Neural progenitor cell (in vitro differentiated cells): ENCODE measurements around the gene VSTM4. TPM values are rescaled to one million over a fixed set of nuclear protein-coding genes. Genes with fewer than 3 reads are reported as not detected.

Experiments
- DNase-seq: peaks from one replicate; pipeline ENCODE4 v3.0.0-alpha.2; 2016; ENCODE audit warnings: low spot score
- H2AFZ ChIP-seq: fragments of 200-600 bp; sonication (generic); replicated peaks from 2 replicates; pipeline ENCODE4 v1.6.1; 2016; ENCODE audit warnings: antibody characterized with exemption
- H3F3A ChIP-seq: fragments of 200-600 bp; sonication (generic); 2 replicates; pipeline ENCODE4 v1.6.1; 2016; ENCODE audit warnings: antibody characterized with exemption, low read depth
- H3K27ac ChIP-seq: fragments of 200-600 bp; sonication (generic); 2 replicates; pipeline ENCODE4 v1.5.1; 2016; ENCODE audit warnings: mild to moderate bottlenecking
- H3K27me3 ChIP-seq: fragments of 200-600 bp; sonication (generic); 2 replicates; pipeline ENCODE4 v1.6.1; 2016; ENCODE audit warnings: mild to moderate bottlenecking, moderate library complexity
- H3K36me3 ChIP-seq: fragments of 200-600 bp; sonication (generic); 2 replicates; pipeline ENCODE4 v1.5.1; 2016
- H3K4me1 ChIP-seq: fragments of 200-600 bp; sonication (generic); 2 replicates; pipeline ENCODE4 v1.6.1; 2016; ENCODE audit warnings: mixed run types
- H3K4me2 ChIP-seq: fragments of 200-600 bp; sonication (generic); 2 replicates; pipeline ENCODE4 v1.6.1; 2016
- H3K4me3 ChIP-seq: fragments of 200-600 bp; sonication (generic); 2 replicates; pipeline ENCODE4 v1.5.1; 2016
- H3K79me2 ChIP-seq: fragments of 200-600 bp; sonication (generic); 2 replicates; pipeline ENCODE4 v1.6.1; 2016; ENCODE audit warnings: low read depth
- H3K9ac ChIP-seq: fragments of 200-600 bp; sonication (generic); 2 replicates; pipeline ENCODE4 v1.6.1; 2016
- H3K9me3 ChIP-seq: fragments of 200-600 bp; sonication (generic); 2 replicates; pipeline ENCODE4 v1.5.1; 2016; ENCODE audit warnings: low read depth
- H4K20me1 ChIP-seq: fragments of 200-600 bp; sonication (generic); 2 replicates; pipeline ENCODE4 v1.6.1; 2016; ENCODE audit warnings: low read depth
- H3K27ac Mint-ChIP-seq: 3 replicates; pipeline ENCODE4 v1.8.0; 2021; ENCODE audit warnings: mixed read lengths
- H3K27me3 Mint-ChIP-seq: 2 replicates; pipeline ENCODE4 v1.8.0; 2022; ENCODE audit warnings: low read depth, mild to moderate bottlenecking, inconsistent platforms, moderate library complexity, mixed read lengths; ENCODE audit not compliant: insufficient read depth
- H3K36me3 Mint-ChIP-seq: 3 replicates; pipeline ENCODE4 v1.8.0; 2021; ENCODE audit warnings: mixed read lengths
- H3K4me1 Mint-ChIP-seq: 3 replicates; pipeline ENCODE4 v1.8.0; 2021; ENCODE audit warnings: mixed read lengths
- H3K4me3 Mint-ChIP-seq: 3 replicates; pipeline ENCODE4 v1.8.0; 2021; ENCODE audit warnings: mild to moderate bottlenecking, moderate library complexity, mixed read lengths
- H3K9me3 Mint-ChIP-seq: 3 replicates; pipeline ENCODE4 v1.8.0; 2020; ENCODE audit warnings: mixed read lengths
- CTCF ChIP-seq: fragments of 200-600 bp; sonication (generic); IDR thresholded peaks from 2 replicates; pipeline ENCODE4 v1.5.1; 2017; ENCODE audit warnings: antibody characterized with exemption, mild to moderate bottlenecking
- EZH2 ChIP-seq: fragments of 200-600 bp; sonication (generic); IDR thresholded peaks from 2 replicates; pipeline ENCODE4 v1.6.1; 2017; ENCODE audit warnings: antibody characterized with exemption, mild to moderate bottlenecking, moderate library complexity
- EZH2phosphoT487 ChIP-seq: fragments of 200-600 bp; sonication (generic); IDR thresholded peaks from 2 replicates; pipeline ENCODE4 v1.6.1; 2017; ENCODE audit warnings: antibody characterized with exemption
- microRNA-seq: library from miRNA; unstranded; fragments of <30 nt; microRNA quantifications from one replicate; pipeline ENCODE4, GENCODE V29; 2016
- small RNA-seq: library from RNA; depleted of rRNA; stranded (forward); fragments of <200 nt; gene quantifications from one replicate; pipeline ENCODE3, GENCODE V24; 2015
- total RNA-seq: library from RNA; depleted of rRNA; stranded (reverse); fragments of >200 nt; gene quantifications from 2 replicates; pipeline ENCODE4 v1.2.3, GENCODE V29; 2015; ENCODE audit warnings: low replicate concordance

The VSTM4 gene
- total RNA-seq, 1 donor from 2014 or later, result 0.92 TPM

GRCh38 chr10:48970046-48970445 lies 145.3 kb downstream of the VSTM4 start:
- Histone ChIP-seq H3K9ac (no peak overlapping the region), H3K9me3 (no peaks in the 10 kb centered on the region), H2AFZ (no peak overlapping the region), H3K27ac (no peak overlapping the region), H3K4me1 (no peaks in the 10 kb centered on the region), H3K4me3 (no peak overlapping the region), H4K20me1 (no peaks in the 10 kb centered on the region), H3K79me2 (no peaks in the 10 kb centered on the region), H3K4me2 (no peak overlapping the region), H3K27me3 (no peaks in the 10 kb centered on the region), H3K36me3 (no peaks in the 10 kb centered on the region), H3F3A (no peaks in the 10 kb centered on the region)
- H3K36me3 Mint-ChIP-seq, result no peaks in the 10 kb centered on the region
- peaks cover 2% of the 10 kb centered on the region for H3K9me3 Mint-ChIP-seq
- DNase-seq, result no peak
- TF ChIP-seq EZH2 (no peak), CTCF (no peak), EZH2phosphoT487 (no peak)
- H3K27me3 Mint-ChIP-seq, result no peaks in the 10 kb centered on the region
- no peak overlapping the region for H3K27ac Mint-ChIP-seq
- no peak overlapping the region for H3K4me3 Mint-ChIP-seq
- no peaks in the 10 kb centered on the region for H3K4me1 Mint-ChIP-seq

- H2AFZ ChIP-seq, result no peak overlapping the region
- H3F3A ChIP-seq, result no peaks in the 10 kb centered on the region
- no peak overlapping the region for H3K4me3 ChIP-seq
- Mint-ChIP-seq H3K27me3 (no peaks in the 10 kb centered on the region), H3K4me1 (no peaks in the 10 kb centered on the region), H3K9me3 (peaks cover 2% of the 10 kb centered on the region), H3K36me3 (no peaks in the 10 kb centered on the region), H3K4me3 (peak overlapping the region; percentile 52), H3K27ac (no peak overlapping the region)
- no peak overlapping the region for H3K9ac ChIP-seq
- no peaks in the 10 kb centered on the region for H3K36me3 ChIP-seq
- H3K4me2 ChIP-seq, result no peak overlapping the region
- H3K4me1 ChIP-seq, result no peaks in the 10 kb centered on the region
- H3K27ac ChIP-seq, result no peak overlapping the region
- H3K27me3 ChIP-seq, result no peaks in the 10 kb centered on the region
- no peaks in the 10 kb centered on the region for H4K20me1 ChIP-seq
- H3K9me3 ChIP-seq, result no peaks in the 10 kb centered on the region
- H3K79me2 ChIP-seq, result no peaks in the 10 kb centered on the region
- DNase-seq, result no peak
- no peak for TF ChIP-seq EZH2
- no peak for TF ChIP-seq CTCF
- no peak for TF ChIP-seq EZH2phosphoT487
Observed at GRCh38 chr10:48968036-48968435, 147.3 kb downstream of the VSTM4 start.

- no peak overlapping the region for H3K4me2 ChIP-seq
- no peaks in the 10 kb centered on the region for H3K9me3 Mint-ChIP-seq
- H3K36me3 Mint-ChIP-seq, result no peaks in the 10 kb centered on the region
- no peak overlapping the region for H2AFZ ChIP-seq
- H3K27ac Mint-ChIP-seq, result no peak overlapping the region
- no peaks in the 10 kb centered on the region for H3K79me2 ChIP-seq
- H3K27me3 ChIP-seq, result no peaks in the 10 kb centered on the region
- no peaks in the 10 kb centered on the region for H3F3A ChIP-seq
- no peak for DNase-seq
- H3K9me3 ChIP-seq, result no peaks in the 10 kb centered on the region
- no peak overlapping the region for H3K9ac ChIP-seq
- no peaks in the 10 kb centered on the region for H3K4me1 ChIP-seq
- TF ChIP-seq CTCF (no peak), EZH2phosphoT487 (no peak)
- H3K4me1 Mint-ChIP-seq, result no peaks in the 10 kb centered on the region
- H3K4me3 Mint-ChIP-seq, result no peak overlapping the region
- peaks cover 4% of the 10 kb centered on the region for H3K27me3 Mint-ChIP-seq
- H3K4me3 ChIP-seq, result no peak overlapping the region
- no peaks in the 10 kb centered on the region for H3K36me3 ChIP-seq
- no peaks in the 10 kb centered on the region for H4K20me1 ChIP-seq
- no peak overlapping the region for H3K27ac ChIP-seq
Observed at GRCh38 chr10:48965460-48965859, 149.9 kb downstream of the VSTM4 start.

Small RNA genes within 50 kb of the gene (microRNA-seq; reads per million reads assigned to microRNA genes)
- gene MIR4294, result not detected

Small RNA genes within 50 kb of the gene (small RNA-seq; reads per million reads assigned to genes)
- not detected for gene MIR4294

Other genes starting within 250 kb of the VSTM4 start
- not detected in 2 replicates for gene LRRC18, start 175.7 kb downstream of the VSTM4 start, total RNA-seq
- not detected in 2 replicates for gene FAM170B, start 18.5 kb upstream of the VSTM4 start, total RNA-seq
- gene TMEM273, start 72.9 kb upstream of the VSTM4 start, total RNA-seq, result not detected in 2 replicates
- gene C10orf71, start 183.6 kb upstream of the VSTM4 start, total RNA-seq, result not detected in 2 replicates